ENCODE results near the gene HOXD4. TPM values are rescaled to one million over a fixed set of nuclear protein-coding genes. Genes with fewer than 3 reads are reported as not detected.

HOXD4 gene
- total RNA-seq, 4 donors from 2014 or later = 1.7 to 13.2 (median 7.0) TPM

DNA sequence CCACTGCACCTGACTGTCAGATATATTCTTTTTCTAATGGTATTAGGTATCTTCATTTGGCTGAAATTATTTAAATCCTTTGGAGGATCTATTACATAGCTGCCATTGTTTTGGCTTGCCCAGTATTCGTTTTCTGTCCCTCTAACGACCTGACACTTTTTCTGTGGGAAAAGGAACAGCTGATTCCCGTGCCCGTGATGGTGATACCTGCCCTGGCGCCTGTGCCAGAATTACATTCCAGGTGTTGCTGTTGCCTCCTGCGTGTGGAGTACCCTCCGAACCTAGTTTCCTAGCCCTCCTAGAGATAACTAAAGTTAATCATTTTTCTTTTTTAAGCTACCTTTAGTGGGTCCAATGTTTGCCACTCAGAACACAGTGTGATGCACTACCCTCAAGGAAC is 51.1 kb downstream of the HOXD4 start:
- Histone ChIP-seq H3K4me1 (no peaks in the 10 kb centered on the region), H3K4me3 (no peak overlapping the region)
- TF ChIP-seq, protein P1, sequence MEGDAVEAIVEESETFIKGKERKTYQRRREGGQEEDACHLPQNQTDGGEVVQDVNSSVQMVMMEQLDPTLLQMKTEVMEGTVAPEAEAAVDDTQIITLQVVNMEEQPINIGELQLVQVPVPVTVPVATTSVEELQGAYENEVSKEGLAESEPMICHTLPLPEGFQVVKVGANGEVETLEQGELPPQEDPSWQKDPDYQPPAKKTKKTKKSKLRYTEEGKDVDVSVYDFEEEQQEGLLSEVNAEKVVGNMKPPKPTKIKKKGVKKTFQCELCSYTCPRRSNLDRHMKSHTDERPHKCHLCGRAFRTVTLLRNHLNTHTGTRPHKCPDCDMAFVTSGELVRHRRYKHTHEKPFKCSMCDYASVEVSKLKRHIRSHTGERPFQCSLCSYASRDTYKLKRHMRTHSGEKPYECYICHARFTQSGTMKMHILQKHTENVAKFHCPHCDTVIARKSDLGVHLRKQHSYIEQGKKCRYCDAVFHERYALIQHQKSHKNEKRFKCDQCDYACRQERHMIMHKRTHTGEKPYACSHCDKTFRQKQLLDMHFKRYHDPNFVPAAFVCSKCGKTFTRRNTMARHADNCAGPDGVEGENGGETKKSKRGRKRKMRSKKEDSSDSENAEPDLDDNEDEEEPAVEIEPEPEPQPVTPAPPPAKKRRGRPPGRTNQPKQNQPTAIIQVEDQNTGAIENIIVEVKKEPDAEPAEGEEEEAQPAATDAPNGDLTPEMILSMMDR (IDR thresholded peaks at IDR 0.05) = no peak
- TF ChIP-seq POLR2A (IDR thresholded peaks at IDR 0.05) = no peak

More for the DNA sequence above, 51.1 kb downstream of the HOXD4 start:
- H3K27me3 ChIP-seq = no peaks in the 10 kb centered on the region
- DNase-seq = no peak
- H3K27ac ChIP-seq = no peak overlapping the region
- H3K9me3 ChIP-seq = no peaks in the 10 kb centered on the region
- H3K36me3 ChIP-seq = no peaks in the 10 kb centered on the region

Small RNA genes lying within 50 kb of the gene (small RNA-seq; reads per million reads assigned to genes)
- gene MIR10B = 281,295 to 377,218 reads per million in 2 donors

Other genes starting within 250 kb of the HOXD4 start
- gene LNPK, start 149.3 kb upstream of the HOXD4 start, total RNA-seq = 10 to 100 TPM; 14.3 to 23.9 (median 15.6) TPM
- not detected for gene EVX2, start 67.6 kb upstream of the HOXD4 start, total RNA-seq
- gene HOXD13, start 58.8 kb upstream of the HOXD4 start, total RNA-seq = not detected
- gene HOXD12, start 51.8 kb upstream of the HOXD4 start, total RNA-seq = not detected
- gene HOXD11, start 44.3 kb upstream of the HOXD4 start, total RNA-seq = not detected
- gene HOXD10, start 34.8 kb upstream of the HOXD4 start, total RNA-seq = not detected
- under 1 TPM in 1 of 4 donors, not detected in 3; 0.70 TPM for gene HOXD9, start 28.8 kb upstream of the HOXD4 start, total RNA-seq
- gene HOXD8, start 21.8 kb upstream of the HOXD4 start, total RNA-seq = 1 to 10 TPM; 3.3 to 9.1 (median 5.0) TPM
- gene HOXD3, start 5.8 kb downstream of the HOXD4 start, total RNA-seq = 1 to 10 TPM; 2.0 to 9.1 (median 8.3) TPM
- gene HOXD1, start 37.1 kb downstream of the HOXD4 start, total RNA-seq = 10 to 100 TPM in 1 of 4 donors, 1 to 10 TPM in 3; 2.5 to 11.5 (median 9.5) TPM
- 10 to 100 TPM; 17.6 to 33.1 (median 28.9) TPM for gene MTX2, start 117.9 kb downstream of the HOXD4 start, total RNA-seq

Measured in Peyer's patch (tissue), 4 donors.